HG02610 (cell line): Measurements from ENCODE around the gene LPCAT4.
"Not testable (repeated sequence)": the region's sequence is repeated elsewhere in the genome, so short reads cannot be mapped to it uniquely, and the experiment has no call there.

Experiments used
- ATAC-seq: cut with Tn5 transposase; IDR thresholded peaks from one replicate; pipeline ENCODE4 v1.9.1; 2021; ENCODE audit warnings: mild to moderate bottlenecking, moderate library complexity; ENCODE audit not compliant: unreplicated experiment

The LPCAT4 gene, protein sequence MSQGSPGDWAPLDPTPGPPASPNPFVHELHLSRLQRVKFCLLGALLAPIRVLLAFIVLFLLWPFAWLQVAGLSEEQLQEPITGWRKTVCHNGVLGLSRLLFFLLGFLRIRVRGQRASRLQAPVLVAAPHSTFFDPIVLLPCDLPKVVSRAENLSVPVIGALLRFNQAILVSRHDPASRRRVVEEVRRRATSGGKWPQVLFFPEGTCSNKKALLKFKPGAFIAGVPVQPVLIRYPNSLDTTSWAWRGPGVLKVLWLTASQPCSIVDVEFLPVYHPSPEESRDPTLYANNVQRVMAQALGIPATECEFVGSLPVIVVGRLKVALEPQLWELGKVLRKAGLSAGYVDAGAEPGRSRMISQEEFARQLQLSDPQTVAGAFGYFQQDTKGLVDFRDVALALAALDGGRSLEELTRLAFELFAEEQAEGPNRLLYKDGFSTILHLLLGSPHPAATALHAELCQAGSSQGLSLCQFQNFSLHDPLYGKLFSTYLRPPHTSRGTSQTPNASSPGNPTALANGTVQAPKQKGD

DNA sequence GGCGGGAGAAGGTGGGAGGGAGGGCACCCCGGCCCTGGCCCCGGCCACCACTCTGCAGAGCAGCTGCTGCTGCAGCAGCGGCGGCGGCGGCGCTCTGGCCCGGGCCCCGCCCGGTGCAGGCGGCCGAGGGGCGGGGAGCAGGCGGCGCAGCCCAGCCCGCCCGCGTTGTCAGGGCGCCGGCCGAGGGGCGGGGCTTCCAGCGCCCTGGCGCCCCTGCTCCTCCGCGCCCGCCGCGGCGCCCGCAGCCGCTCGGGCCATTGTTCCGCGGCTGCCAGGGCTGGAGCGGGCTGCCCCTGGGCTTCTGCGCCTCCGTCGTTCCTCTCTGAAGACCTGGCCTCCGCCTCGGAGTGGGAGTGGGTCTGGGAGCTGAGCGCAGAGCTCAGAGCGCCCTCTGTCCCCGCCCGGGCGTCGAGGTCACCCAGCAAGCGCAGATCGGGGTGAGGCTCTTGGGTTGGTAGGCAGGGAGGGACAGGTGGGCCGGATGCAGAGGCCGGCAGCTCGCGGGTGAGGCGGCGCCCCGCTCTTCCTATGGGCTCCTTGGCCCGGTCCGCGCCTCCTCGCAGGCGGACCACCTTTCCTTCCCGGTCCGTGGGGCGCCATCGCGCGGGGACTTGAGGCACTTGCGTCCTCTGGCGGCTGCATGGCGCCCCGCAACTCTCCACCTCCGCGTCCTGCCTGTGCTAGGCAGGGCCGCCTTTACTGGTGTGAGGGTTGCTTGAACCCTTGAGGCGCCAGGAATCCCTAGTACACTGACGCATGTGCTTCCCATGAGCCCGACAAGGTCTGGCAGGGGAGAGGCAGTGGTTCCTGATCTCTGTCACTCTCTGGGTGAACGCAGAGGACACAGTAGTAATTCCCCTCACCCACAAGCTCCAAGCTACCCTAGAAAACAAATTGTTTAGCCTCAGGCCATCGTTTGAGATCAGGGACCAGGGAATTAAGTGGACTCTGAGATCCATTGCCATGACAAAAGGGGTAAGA lies at the start of gene LPCAT4:
Gene LPCAT4 (minus strand): TSS at position 96 of the 981 bp plus-strand sequence. CDS start 96 bp downstream, outside the sequence.
- peak; percentile 81 for ATAC-seq

DNA sequence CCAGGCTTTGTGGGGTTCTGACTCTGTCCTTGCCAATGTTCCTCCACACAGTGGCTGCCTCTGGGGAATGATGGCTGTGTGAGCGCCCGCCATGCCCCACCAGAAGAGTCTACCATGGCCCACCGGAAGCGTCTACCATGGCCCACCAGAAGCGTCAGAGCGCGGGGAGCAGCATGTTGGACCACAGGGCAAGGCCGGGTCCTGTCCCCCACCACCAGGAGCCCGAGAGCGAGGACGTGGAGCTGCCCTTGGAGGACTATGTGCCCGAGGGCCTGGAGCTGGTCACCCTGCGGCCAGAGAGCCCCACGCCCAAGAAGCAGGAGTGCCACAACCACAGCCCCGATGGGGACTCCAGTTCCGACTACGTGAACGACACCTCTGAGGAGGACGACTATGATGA lies 42.5 kb upstream of the LPCAT4 start:
- not testable (repeated sequence) for ATAC-seq

DNA sequence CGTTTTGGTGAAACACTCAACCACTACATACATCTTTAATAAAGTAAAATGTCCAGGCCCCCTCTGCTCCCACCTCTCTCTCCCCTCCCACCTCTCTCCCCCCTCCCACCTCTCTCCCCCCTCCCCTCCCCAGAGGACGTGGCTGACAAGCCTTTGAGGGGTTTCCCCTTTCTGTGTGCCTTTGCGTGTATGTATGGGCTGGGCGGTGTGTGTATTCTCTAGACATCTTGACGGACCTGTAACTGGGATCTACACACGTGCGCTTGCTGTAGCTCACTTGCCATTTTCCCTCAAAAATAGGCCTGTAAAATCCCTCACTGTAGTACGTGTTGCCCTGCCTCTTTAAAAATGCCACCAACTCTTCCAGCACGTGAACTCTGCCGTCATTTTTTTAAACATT lies 42.0 kb upstream of the LPCAT4 start:
- ATAC-seq = not testable (repeated sequence)

GRCh38 chr15:34403899-34404298 lies 36.9 kb upstream of the LPCAT4 start:
- ATAC-seq = peak; percentile 64

DNA sequence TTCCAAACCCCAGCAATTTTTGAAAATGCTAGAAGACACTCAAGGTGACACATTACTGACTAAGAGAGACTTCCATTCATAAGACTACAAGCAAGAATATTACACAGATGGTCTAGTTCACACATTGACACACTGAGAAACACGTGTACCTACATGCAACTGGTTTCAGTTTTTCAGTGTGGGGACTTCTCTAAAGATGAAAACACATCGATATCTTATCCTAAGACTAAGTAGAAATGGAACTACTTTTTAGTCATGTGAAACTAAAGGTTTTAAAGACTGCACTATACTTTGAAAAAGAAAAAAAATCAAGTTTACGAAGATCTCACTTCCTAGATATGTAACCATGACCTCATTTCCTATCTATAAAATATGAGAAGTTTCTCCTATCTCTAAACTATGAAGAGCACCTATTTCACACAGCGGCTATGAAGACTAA lies 36.2 kb upstream of the LPCAT4 start:
- peak; percentile 63 for ATAC-seq

DNA sequence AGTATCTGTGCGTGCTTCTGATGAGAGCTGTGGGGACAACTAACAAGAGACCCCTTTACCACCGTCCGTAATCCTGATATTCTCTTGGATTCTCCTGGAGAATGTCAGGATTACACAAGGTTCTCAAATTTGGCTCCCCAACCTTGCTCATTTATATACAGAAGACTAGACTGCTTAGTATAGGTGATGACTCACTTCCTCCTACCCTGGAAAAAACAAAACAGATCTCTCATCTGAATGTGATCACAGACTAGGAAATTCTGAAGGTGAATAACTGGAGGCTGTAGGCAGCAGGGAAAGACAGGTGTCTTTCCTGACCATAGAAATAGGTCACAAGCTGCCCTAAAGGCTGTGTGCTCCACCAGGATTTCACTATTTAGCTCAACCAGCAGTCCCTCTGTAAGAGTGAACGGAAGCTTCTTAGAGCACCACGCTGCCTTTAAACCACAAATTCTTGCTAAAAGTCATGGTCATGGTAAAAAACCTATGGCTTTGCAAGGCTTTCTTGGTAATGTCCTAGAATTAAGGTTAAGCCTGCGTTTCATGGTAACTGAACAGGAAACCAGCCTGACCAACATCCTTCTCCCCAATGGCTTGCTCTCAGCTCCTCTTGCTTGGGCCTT lies 30.8 kb upstream of the LPCAT4 start:
- ATAC-seq = peak; percentile 84

GRCh38 chr15:34392981-34393380 lies 26.0 kb upstream of the LPCAT4 start:
- ATAC-seq = not testable (repeated sequence)

DNA sequence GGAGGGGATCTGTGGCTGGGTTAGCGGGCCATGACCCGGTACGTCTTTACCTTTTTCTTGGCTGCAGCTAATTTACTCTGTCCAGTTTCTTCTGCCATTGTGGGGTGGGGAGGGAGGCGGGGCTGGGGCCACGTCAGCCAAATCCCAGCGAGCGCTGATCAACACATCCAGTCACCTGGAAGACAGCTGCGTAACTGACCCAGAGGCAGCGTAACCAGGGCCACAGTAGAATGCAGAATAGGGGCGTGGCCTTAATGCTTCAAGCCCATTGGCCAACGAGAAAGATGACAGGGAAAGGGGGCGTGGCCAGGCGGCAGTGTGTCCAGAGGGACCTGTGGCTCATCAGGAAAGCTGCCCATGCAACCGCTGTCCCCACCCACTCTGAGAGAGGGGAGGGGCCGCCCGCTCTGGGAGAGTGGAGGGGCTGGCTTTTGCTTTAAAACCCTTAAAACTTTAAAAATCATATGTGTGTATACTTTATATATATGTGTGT lies 22.6 kb upstream of the LPCAT4 start:
- not testable (repeated sequence) for ATAC-seq

GRCh38 chr15:34381829-34382521 lies 15.0 kb upstream of the LPCAT4 start:
- ATAC-seq = not testable (repeated sequence)

- ATAC-seq = not testable (repeated sequence)
These were observed 13.5 kb upstream of the LPCAT4 start for GRCh38 chr15:34380491-34380890.

GRCh38 chr15:34376856-34377255 lies 9.9 kb upstream of the LPCAT4 start:
- no peak for ATAC-seq

DNA sequence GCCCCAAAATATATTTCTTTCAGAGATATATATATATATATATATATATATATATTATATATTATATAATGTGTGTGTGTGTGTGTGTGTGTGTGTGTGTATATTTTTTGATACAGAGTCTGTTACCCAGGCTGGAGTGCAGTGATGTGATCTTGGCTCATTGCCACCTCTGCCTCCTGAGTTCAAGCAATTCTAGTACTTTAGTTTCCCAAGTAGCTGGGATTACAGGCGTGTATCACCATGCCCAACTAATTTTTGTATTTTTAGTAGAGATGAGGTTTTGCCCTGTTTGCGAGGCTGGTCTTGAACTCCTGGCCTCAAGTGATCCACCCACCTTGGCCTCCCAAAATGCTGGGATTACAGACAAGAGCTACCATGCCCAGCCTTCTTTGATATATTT lies 8.5 kb upstream of the LPCAT4 start:
- ATAC-seq = not testable (repeated sequence)

- ATAC-seq = no peak
These were observed 7.8 kb upstream of the LPCAT4 start for GRCh38 chr15:34374816-34375215.

GRCh38 chr15:34373951-34374350 lies 7.0 kb upstream of the LPCAT4 start:
- ATAC-seq = no peak

DNA sequence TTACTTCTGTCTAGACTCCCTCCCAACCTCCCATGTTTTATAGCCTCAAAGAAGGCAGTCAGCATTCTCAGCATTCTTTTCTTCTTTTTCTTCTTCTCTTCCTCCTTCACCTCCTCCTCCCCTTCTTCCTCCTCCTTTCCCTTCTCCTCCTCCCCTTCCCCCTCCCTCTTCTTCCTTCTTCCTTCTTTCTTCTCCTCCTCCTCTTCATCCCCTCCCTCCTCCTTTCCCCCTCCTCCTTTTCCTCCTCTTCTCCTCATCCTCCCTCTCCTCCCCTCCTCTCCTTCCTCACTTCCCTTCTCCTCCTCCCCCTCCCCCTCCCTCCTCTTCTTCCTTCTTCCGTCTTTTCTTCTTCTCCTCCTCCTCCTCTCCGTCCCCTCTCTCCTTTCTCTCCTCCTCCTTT lies 3.6 kb upstream of the LPCAT4 start:
- no peak for ATAC-seq

DNA sequence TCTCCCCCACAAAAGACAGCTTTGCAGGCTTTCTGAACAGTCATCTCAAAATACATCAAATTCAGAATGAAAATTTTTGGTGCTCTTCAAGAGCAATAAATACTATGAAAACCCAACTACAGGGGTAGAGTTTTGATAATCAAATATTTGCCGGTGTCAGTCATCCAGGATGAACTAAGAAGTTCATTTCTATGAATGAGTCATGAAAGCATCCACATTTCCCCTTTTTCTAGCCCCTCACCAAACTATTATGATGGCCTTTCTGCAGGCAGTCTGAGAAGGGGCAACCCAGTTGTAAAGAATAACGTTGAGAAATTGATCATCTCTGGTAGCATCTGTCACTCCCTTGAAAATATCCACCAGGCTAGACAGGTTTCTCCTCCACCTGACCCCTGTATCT lies 3.1 kb upstream of the LPCAT4 start:
- ATAC-seq = no peak

DNA sequence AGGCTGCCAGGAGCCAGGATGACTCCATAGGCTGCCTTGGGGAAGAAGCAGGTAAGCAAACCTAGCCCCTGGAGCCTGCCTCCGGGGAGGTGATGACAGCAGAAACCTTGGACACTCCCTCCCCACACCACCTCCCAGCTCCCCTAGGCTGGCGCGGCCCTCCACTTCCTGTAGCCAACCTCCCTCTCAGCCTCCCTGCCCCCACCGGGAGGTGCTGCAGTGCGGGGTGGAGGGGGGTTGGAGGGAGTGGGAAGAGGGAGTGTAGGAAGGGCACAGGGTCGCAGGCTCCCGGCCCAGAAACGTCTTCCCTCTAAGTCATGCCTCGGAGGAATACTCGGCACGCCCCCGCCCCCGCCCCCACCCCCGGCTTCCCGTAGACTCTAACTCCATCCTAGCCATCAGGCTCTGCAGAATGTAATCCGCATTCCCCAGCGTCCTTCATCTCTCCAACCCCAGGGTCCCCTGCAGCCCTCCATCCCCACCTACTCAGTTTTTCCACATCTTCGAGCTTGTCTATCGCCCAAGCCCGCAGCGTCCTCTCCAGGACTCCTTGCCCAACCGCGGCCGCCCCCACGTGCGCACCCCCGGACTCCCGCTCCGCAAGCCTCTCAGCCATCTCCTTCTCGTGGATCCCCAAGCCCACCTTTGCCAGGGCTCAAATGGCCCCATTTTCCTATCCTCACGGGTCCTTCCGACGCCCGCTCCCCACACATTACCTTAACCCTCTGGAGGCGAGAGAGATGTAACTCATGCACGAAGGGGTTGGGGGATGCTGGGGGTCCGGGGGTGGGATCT lies 528 bp downstream of the LPCAT4 start:
- no peak for ATAC-seq

- ATAC-seq = no peak
These were observed 1.2 kb downstream of the LPCAT4 start for GRCh38 chr15:34365836-34366235.
